Activated T-helper 1 cell treated with anti-CD3 and anti-CD28 coated beads, Interleukin-12 subunit alpha, Interleukin-12 subunit beta, Interleukin-2, Interleukin-4 antibody, amounts not matched to agents 30 ng/mL and 10 ng/mL and 1 ng/mL, durations not matched to agents 14 hours and 24 hours and 36 hours (primary cell): ENCODE data around the gene STT3A. TPM values are rescaled to one million over a fixed set of nuclear protein-coding genes. Genes with fewer than 3 reads are reported as not detected.

Experiments used
- DNase-seq: peaks from one replicate; pipeline ENCODE4 v3.0.0; 2021; ENCODE audit warnings: low spot score
- H3K27ac Mint-ChIP-seq: one replicate; pipeline ENCODE4 v1.8.0; 2021; ENCODE audit warnings: mild to moderate bottlenecking, mixed read lengths
- H3K27me3 Mint-ChIP-seq: one replicate; pipeline ENCODE4 v1.8.0; 2022; ENCODE audit warnings: mild to moderate bottlenecking, moderate library complexity, mixed read lengths; ENCODE audit not compliant: insufficient read depth
- H3K36me3 Mint-ChIP-seq: one replicate; pipeline ENCODE4 v1.8.0; 2021; ENCODE audit warnings: low read depth, mixed read lengths
- H3K4me1 Mint-ChIP-seq: one replicate; pipeline ENCODE4 v1.8.0; 2021; ENCODE audit warnings: low read depth, mixed read lengths
- H3K4me3 Mint-ChIP-seq: one replicate; pipeline ENCODE4 v1.8.0; 2021; ENCODE audit warnings: mild to moderate bottlenecking, moderate library complexity, mixed read lengths
- H3K9me3 Mint-ChIP-seq: one replicate; pipeline ENCODE4 v1.8.0; 2021; ENCODE audit warnings: mixed read lengths
- intact Hi-C: fragments of 100-400 bp; cut with micrococcal nuclease; formaldehyde crosslinking; loops from one replicate; pipeline ENCODE4 v1.15.1; 2024
- total RNA-seq: library from RNA; stranded (reverse); gene quantifications from 2 replicates; pipeline ENCODE4 v1.2.3, GENCODE V29; 2022

The STT3A gene
- total RNA-seq, 1 donor from 2014 or later, result 171 TPM

DNA sequence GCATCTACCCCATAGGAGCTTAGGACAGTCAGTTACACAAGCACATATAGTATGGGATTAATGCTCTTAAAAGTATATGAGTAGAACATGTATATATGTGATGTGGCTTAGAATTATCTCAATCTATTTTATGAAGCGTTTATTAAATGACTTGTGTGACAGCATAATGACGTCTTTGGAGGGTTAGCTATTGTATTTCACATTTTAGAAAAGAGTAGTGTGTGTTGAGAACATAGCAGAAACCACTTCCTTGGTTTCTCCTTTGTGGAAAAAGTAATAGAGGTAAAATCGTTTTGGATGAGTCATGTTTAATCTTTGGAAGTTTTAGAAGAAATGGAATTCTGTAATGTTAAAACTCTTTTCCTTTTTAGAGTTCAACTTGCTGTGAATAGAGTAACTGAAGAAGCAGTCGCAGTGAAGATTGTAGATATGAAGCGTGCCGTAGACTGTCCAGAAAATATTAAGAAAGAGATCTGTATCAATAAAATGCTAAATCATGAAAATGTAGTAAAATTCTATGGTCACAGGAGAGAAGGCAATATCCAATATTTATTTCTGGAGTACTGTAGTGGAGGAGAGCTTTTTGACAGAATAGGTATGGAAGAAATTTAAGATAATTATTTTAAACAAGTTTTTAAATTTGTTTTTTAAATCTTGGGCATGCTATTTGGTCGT is 34.7 kb downstream of the STT3A start:
- intact Hi-C loops, result loop anchor here (2.0 to 5.0 kb wide), 4 partner anchors 15 to 675 kb away; partner anchors contain the start of genes DCPS, FOXRED1 and SRPRA
- no peaks in the 10 kb centered on the region for H3K9me3 Mint-ChIP-seq
- H3K27ac Mint-ChIP-seq, result no peak overlapping the region
- no peak for DNase-seq
- H3K4me1 Mint-ChIP-seq, result peaks cover 50% of the 10 kb centered on the region
- no peaks in the 10 kb centered on the region for H3K27me3 Mint-ChIP-seq
- peaks cover 28% of the 10 kb centered on the region for H3K36me3 Mint-ChIP-seq
- peak overlapping the region; percentile 98 for H3K4me3 Mint-ChIP-seq

DNA sequence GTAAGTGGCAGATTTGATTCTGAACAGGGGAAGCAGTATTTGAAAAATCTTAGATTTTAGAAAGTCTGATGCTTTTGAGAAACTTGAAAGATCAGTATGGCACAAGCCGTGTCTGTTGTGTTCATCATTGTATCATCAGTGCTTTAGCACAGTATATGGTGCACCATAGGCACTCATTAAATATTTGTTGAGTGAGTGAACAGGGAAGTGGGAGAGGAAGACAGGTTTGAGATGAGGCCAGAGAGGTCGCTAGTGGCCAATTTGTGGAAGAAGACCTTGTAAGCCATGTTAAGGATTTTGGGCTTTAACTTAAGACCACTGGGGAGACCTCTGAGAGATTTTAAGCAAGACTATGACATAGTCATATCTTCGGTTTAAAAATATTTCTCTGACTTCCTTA is 45.2 kb downstream of the STT3A start:
- no peaks in the 10 kb centered on the region for H3K27me3 Mint-ChIP-seq
- no peak overlapping the region for H3K27ac Mint-ChIP-seq
- H3K9me3 Mint-ChIP-seq, result no peaks in the 10 kb centered on the region
- DNase-seq, result no peak
- no peak overlapping the region for H3K4me3 Mint-ChIP-seq
- peaks cover 18% of the 10 kb centered on the region for H3K4me1 Mint-ChIP-seq
- intact Hi-C loops, result no loop called here
- H3K36me3 Mint-ChIP-seq, result peaks cover 59% of the 10 kb centered on the region

DNA sequence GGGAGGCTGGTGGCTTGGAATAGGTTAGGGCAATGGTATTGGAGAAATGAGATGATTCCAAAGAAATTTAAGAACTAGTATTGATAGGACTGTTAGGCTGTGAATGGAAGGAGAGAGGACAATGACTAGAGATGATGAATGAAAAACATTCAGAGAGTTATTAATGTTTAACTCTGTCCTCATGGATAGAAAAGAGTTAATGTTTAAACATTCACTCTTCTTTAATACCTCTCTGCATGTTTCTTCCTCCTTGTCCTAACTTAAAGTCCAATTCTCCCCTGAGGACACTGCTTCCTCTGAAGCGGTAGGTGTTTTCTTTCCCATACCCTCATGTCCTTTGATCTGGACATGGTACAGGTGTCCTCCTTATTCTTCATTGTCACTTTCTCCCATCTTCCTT is 45.7 kb downstream of the STT3A start:
- no peak for DNase-seq
- intact Hi-C loops, result no loop called here
- Mint-ChIP-seq H3K36me3 (peaks cover 59% of the 10 kb centered on the region), H3K27me3 (no peaks in the 10 kb centered on the region), H3K4me3 (no peak overlapping the region), H3K27ac (no peak overlapping the region), H3K4me1 (peaks cover 13% of the 10 kb centered on the region), H3K9me3 (no peaks in the 10 kb centered on the region)

DNA sequence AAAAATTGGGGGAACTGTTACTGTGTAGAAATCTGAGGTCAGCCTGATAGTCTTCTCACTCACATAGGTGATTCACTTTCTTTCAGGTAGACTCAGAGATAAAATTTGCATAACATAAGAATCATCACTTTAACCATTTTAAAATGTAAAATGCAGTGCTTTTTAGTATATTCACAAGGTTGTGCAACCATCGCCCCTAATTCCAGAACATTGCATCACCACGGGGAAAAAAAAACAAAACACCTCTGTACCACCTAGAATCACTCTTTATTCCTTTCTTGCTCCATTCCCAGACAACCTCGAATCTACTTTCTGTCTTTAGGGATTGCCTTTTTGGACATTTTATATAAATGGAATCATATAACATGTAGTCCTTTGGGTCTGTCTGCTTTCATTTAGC is 53.2 kb downstream of the STT3A start:
- no peaks in the 10 kb centered on the region for H3K9me3 Mint-ChIP-seq
- H3K36me3 Mint-ChIP-seq, result peaks cover 46% of the 10 kb centered on the region
- no peak for DNase-seq
- no peaks in the 10 kb centered on the region for H3K27me3 Mint-ChIP-seq
- H3K4me1 Mint-ChIP-seq, result peaks cover 13% of the 10 kb centered on the region
- intact Hi-C loops, result no loop called here
- no peak overlapping the region for H3K4me3 Mint-ChIP-seq
- no peak overlapping the region for H3K27ac Mint-ChIP-seq

DNA sequence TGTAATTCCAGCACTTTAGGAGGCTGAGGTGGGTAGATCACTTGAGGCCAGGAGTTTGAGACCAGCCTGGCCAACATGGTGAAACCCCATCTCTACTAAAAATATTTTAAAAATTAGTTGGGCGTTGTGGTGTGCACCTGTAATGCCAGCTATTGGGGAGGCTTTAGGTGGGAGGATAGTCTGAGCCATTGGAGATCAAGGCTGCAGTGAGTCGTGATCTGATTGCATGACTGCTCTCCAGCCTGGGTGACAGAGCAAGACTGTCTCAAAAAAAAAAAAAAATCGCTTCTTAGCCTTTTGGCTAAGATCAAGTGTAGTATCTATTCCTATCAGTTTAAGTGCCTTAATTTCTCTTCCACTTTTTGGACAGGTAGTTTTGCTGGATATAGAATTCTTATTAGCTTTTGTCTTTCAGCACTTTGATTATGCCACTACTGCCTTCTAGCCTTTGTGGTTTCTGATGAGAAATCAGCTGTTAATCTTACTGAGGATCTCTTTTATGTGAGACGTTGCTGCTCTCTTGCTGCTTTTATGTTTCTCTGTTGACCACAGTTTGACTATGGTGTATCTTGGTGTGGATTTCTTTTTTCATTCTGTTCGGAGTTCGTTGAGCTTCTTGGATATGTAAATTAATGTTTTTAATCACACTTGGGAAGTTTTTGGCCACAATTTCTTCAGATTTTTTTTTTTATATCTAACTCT is 57.0 kb downstream of the STT3A start:
- no peaks in the 10 kb centered on the region for H3K9me3 Mint-ChIP-seq
- H3K4me3 Mint-ChIP-seq, result no peak overlapping the region
- DNase-seq, result no peak
- no peaks in the 10 kb centered on the region for H3K27me3 Mint-ChIP-seq
- peaks cover 31% of the 10 kb centered on the region for H3K36me3 Mint-ChIP-seq
- peak overlapping the region; percentile 54 for H3K27ac Mint-ChIP-seq
- peaks cover 13% of the 10 kb centered on the region for H3K4me1 Mint-ChIP-seq
- intact Hi-C loops, result no loop called here

DNA sequence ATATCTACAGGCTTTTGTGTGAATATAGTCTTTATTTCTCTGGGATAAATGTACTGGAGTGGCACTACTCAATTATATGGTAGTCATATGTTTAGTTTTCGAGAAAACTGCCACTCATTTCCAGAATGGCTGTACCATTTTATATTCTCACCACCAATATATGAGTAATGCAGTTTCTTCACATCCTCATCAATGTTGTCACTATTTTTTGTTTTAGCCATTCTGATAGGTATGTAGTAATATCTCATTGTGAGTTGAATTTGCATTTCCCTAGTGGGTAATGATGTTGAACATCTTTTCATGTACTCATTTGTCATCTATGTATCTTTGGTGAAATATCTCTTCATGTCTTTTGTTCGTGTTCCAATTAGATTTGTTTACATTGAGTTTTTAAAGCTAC is 70.0 kb downstream of the STT3A start:
- Mint-ChIP-seq H3K27me3 (no peaks in the 10 kb centered on the region), H3K9me3 (peaks cover 8% of the 10 kb centered on the region), H3K4me1 (peaks cover 30% of the 10 kb centered on the region), H3K27ac (peak overlapping the region; percentile 64), H3K36me3 (peaks cover 52% of the 10 kb centered on the region), H3K4me3 (no peak overlapping the region)
- no peak for DNase-seq
- intact Hi-C loops, result loop anchor here (2.0 to 5.0 kb wide), 2 partner anchors 16 to 225 kb away; partner anchors contain the start of gene HYLS1

DNA sequence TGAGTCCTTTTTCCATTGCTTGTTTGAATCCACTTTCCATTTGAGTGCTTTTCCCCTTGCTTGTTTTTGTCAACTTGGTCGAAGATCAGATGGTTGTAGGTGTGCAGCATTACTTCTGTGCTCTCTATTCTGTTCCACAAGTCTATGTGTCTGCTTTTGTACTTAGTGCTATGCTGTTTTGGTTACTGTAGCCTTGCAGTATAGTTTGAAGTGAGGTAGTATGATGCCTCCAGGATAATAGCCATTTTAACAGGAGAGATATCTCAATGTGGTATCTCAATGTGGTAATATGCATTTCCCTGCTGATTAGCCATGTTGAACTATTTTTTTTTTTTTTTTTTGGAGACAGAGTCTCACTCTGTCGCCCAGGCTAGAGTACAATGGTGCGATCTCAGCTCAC is 71.3 kb downstream of the STT3A start:
- H3K27me3 Mint-ChIP-seq, result no peaks in the 10 kb centered on the region
- intact Hi-C loops, result loop anchor here (2.0 to 5.0 kb wide), 2 partner anchors 15 to 223 kb away; partner anchors contain the start of gene HYLS1
- peak overlapping the region; percentile 87 for H3K27ac Mint-ChIP-seq
- H3K4me1 Mint-ChIP-seq, result peaks cover 30% of the 10 kb centered on the region
- no peak for DNase-seq
- peaks cover 54% of the 10 kb centered on the region for H3K36me3 Mint-ChIP-seq
- peaks cover 8% of the 10 kb centered on the region for H3K9me3 Mint-ChIP-seq
- H3K4me3 Mint-ChIP-seq, result no peak overlapping the region

DNA sequence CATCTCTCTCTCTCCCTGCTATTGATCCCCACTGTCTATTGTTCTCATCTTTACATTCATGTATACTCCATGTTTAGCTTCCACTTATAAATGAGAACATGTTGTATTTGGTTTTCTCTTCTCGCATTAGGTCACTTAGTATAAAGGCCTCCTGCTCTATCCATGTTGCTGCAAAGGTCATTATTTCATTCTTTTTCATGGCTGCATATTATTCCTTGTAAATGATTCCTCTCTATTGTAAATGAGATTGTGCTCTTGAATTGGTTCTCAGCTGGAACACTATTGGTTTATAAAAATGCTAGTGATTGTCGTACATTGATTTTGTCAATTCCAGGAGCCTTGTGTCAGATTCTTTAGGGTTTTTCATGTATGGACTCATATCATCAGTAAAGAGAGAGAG is 74.5 kb downstream of the STT3A start:
- H3K4me3 Mint-ChIP-seq, result no peak overlapping the region
- peaks cover 50% of the 10 kb centered on the region for H3K36me3 Mint-ChIP-seq
- peaks cover 8% of the 10 kb centered on the region for H3K9me3 Mint-ChIP-seq
- DNase-seq, result no peak
- peaks cover 34% of the 10 kb centered on the region for H3K4me1 Mint-ChIP-seq
- intact Hi-C loops, result no loop called here
- H3K27ac Mint-ChIP-seq, result peak overlapping the region; percentile 4
- no peaks in the 10 kb centered on the region for H3K27me3 Mint-ChIP-seq

DNA sequence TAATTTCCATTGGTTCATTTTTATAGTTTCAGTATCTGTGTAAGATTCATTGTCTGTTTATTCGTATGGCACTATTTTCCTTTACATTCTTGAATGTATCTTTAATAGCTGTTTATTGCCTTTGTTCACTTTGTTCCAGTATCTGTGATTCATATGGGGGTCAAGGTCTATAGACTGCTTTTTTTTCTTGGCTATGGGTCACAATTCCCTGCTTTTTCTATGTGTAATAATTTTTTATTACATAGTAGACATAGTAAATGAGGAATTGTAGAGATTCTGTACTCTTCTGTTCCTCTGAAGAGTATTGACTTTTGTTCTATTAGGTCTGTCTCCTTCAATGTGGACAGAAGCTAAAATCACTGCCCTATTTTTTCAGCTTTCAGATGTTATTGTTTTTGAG is 77.5 kb downstream of the STT3A start:
- H3K27me3 Mint-ChIP-seq, result no peaks in the 10 kb centered on the region
- peaks cover 24% of the 10 kb centered on the region for H3K4me1 Mint-ChIP-seq
- intact Hi-C loops, result no loop called here
- H3K9me3 Mint-ChIP-seq, result peaks cover 8% of the 10 kb centered on the region
- H3K4me3 Mint-ChIP-seq, result no peak overlapping the region
- no peak overlapping the region for H3K27ac Mint-ChIP-seq
- DNase-seq, result no peak
- peaks cover 32% of the 10 kb centered on the region for H3K36me3 Mint-ChIP-seq

DNA sequence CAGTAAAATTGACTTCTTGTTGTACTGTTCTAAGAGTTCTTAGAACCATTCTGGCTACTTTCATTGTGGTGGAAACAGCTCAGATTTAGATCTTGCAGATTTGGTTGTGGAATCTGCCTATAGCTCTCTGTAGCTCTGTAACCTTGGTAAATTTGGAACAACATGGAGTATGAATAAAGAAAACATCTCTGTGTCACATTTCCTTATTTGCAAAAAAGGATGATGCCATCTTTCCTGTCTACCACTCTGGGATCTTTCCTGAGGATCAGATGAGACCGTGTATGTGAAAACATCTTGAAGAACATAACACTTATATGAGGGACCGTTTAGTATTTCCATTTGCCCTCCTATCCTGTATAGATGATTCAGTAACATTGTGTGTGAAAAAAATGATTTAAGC is 78.9 kb downstream of the STT3A start:
- intact Hi-C loops, result no loop called here
- peaks cover 7% of the 10 kb centered on the region for H3K9me3 Mint-ChIP-seq
- H3K4me1 Mint-ChIP-seq, result peaks cover 20% of the 10 kb centered on the region
- no peaks in the 10 kb centered on the region for H3K27me3 Mint-ChIP-seq
- H3K36me3 Mint-ChIP-seq, result peaks cover 28% of the 10 kb centered on the region
- no peak overlapping the region for H3K4me3 Mint-ChIP-seq
- DNase-seq, result no peak
- no peak overlapping the region for H3K27ac Mint-ChIP-seq

Other genes starting within 250 kb of the STT3A start
- gene FEZ1, start 96.6 kb upstream of the STT3A start, total RNA-seq, result 8.3 and 8.4 TPM in 2 replicates
- gene EI24, start 23.4 kb upstream of the STT3A start, total RNA-seq, result 61.6 and 62.4 TPM in 2 replicates
- gene CHEK1, start 32.3 kb downstream of the STT3A start, total RNA-seq, result 109 and 123 TPM in 2 replicates
- gene ACRV1, start 88.0 kb downstream of the STT3A start, total RNA-seq, result not detected in 2 replicates
- not detected in 2 replicates for gene PATE1, start 153.4 kb downstream of the STT3A start, total RNA-seq
- 0.29 and 0.34 TPM in 2 replicates for gene PATE2, start 186.0 kb downstream of the STT3A start, total RNA-seq
- gene PATE3, start 195.3 kb downstream of the STT3A start, total RNA-seq, result not detected in 2 replicates
- not detected in 2 replicates for gene PATE4, start 240.5 kb downstream of the STT3A start, total RNA-seq